Activated CD4-positive, CD25-positive, alpha-beta regulatory T cell treated with anti-CD3 and anti-CD28 coated beads, Interleukin-2, amount 50 U/mL, for 16 hours (primary cell): ENCODE measurements around the gene TUBB3.
"Not testable (repeated sequence)": the region's sequence is repeated elsewhere in the genome, so short reads cannot be mapped to it uniquely, and the experiment has no call there.

Source experiments
- DNase-seq: peaks from one replicate; pipeline ENCODE4 v3.0.0-alpha.2; 2020; ENCODE audit warnings: low read depth, low spot score

TUBB3 gene

GRCh38 chr16:89965447-89966225 is 42.5 kb downstream of the TUBB3 start:
- no peak for DNase-seq

- DNase-seq = no peak
Measured at GRCh38 chr16:89966756-89967155, 43.6 kb downstream of the TUBB3 start.

GRCh38 chr16:89967436-89967835 is 44.3 kb downstream of the TUBB3 start:
- not testable (repeated sequence) for DNase-seq

- not testable (repeated sequence) for DNase-seq
Measured at GRCh38 chr16:89968074-89968473, 44.9 kb downstream of the TUBB3 start.

GRCh38 chr16:89969741-89970410 is 46.7 kb downstream of the TUBB3 start:
- no peak for DNase-seq

- DNase-seq = no peak
Measured at GRCh38 chr16:89971495-89972243, 48.5 kb downstream of the TUBB3 start.

GRCh38 chr16:89972244-89973234 is 49.4 kb downstream of the TUBB3 start:
- DNase-seq = peak; percentile 82

GRCh38 chr16:89973235-89973634 is 50.1 kb downstream of the TUBB3 start:
- no peak for DNase-seq

- no peak for DNase-seq
Measured at GRCh38 chr16:89973654-89974335, 50.7 kb downstream of the TUBB3 start.

GRCh38 chr16:89974870-89975269 is 51.7 kb downstream of the TUBB3 start:
- no peak for DNase-seq

- DNase-seq = no peak
Measured at GRCh38 chr16:89981414-89981813, 58.3 kb downstream of the TUBB3 start.

GRCh38 chr16:89982318-89982717 is 59.2 kb downstream of the TUBB3 start:
- no peak for DNase-seq

GRCh38 chr16:89983536-89983935 is 60.4 kb downstream of the TUBB3 start:
- no peak for DNase-seq

- no peak for DNase-seq
Measured at GRCh38 chr16:89984216-89984615, 61.1 kb downstream of the TUBB3 start.

- DNase-seq = no peak
Measured at GRCh38 chr16:89985219-89985618, 62.1 kb downstream of the TUBB3 start.
